HepG2 (cell line): ENCODE data around the gene RNF133. TPM values are rescaled to one million over a fixed set of nuclear protein-coding genes. Genes with fewer than 3 reads are reported as not detected.

ENCODE experiments used
- ATAC-seq: fragments of 200-7000 bp; cut with Tn5 transposase; 3 replicates; pipeline ENCODE4 v1.9.1; 2020; ENCODE audit warnings: mild to moderate bottlenecking, moderate library complexity
- BruUV-seq: library from RNA; stranded (reverse); fragments of 400-500 nt; replicated peaks from 2 replicates; lab custom pipeline; 2021; lab: Mats Ljungman, UMichigan
- CTCF ChIA-PET: fragments of 300-600 bp; formaldehyde crosslinking; extraction: SDS; loops from one replicate; lab custom pipeline; 2021; ENCODE audit warnings: low total read pairs, inconsistent platforms, low intra/inter-chr PET ratio; lab: Yijun Ruan, JAX
- POLR2A ChIA-PET: fragments of 350-600 bp; sonication (Branson Sonifier 250); formaldehyde crosslinking; loops from one replicate; lab custom pipeline; 2020; ENCODE audit warnings: antibody characterized with exemption, inconsistent platforms; lab: Yijun Ruan, JAX
- DNase-seq: peaks from one replicate; pipeline ENCODE4 v3.0.0-alpha.2; 2015; ENCODE audit warnings: low spot score
- FAIRE-seq: peaks from 3 replicates; lab custom pipeline; 2011; peaks lifted over from hg19 to GRCh38; lab: Jason Lieb, UNC
- H2AFZ ChIP-seq: one replicate; pipeline ENCODE4 v1.6.1; 2011; ENCODE audit warnings: low read length, inconsistent platforms
- H3K27ac ChIP-seq: fragments of 300-600 bp; 3 replicates; pipeline ENCODE4 v1.8.0; 2011; ENCODE audit warnings: mixed run types, mild to moderate bottlenecking, mixed read lengths, low read length, inconsistent platforms; ENCODE audit not compliant: insufficient read depth; ENCODE audit errors: extremely low read length
- H3K27me3 ChIP-seq, 2 experiments: fragments of 200-600 bp in 1 of 2; 2 replicates in 1 of 2; 3 replicates in 1 of 2; pipeline versions ENCODE4 v1.6.0 to v1.8.0; 2011; ENCODE audit warnings: low read length in 2 of 2, mild to moderate bottlenecking in 2 of 2, moderate library complexity in 2 of 2, inconsistent platforms in 1 of 2; ENCODE audit not compliant: insufficient read depth in 2 of 2, control insufficient read depth in 1 of 2
- H3K36me3 ChIP-seq, 2 experiments: fragments of 200-600 bp in 1 of 2; replicated peaks in 1 of 2; 2 replicates in 1 of 2; 3 replicates in 1 of 2; pipeline versions ENCODE4 v1.5.1 to v1.8.0; 2011; ENCODE audit warnings: low read length in 2 of 2, inconsistent platforms in 1 of 2; ENCODE audit not compliant: insufficient read depth in 2 of 2, control insufficient read depth in 1 of 2
- H3K4me1 ChIP-seq: 2 replicates; pipeline ENCODE4 v1.5.1; 2012; ENCODE audit warnings: low read length, inconsistent platforms; ENCODE audit not compliant: insufficient read depth
- H3K4me2 ChIP-seq: 2 replicates; pipeline ENCODE4 v1.6.0; 2011; ENCODE audit warnings: low read depth, low read length, inconsistent platforms
- H3K4me3 ChIP-seq, 3 experiments: fragments of 200-600 bp in 1 of 3; sonication (generic), shearing (Covaris generic) in 1 of 3; replicated peaks in 1 of 3; 2 replicates each; pipeline ENCODE4 v1.5.1; 2011 to 2016; ENCODE audit warnings: low read length in 3 of 3, inconsistent platforms in 2 of 3, low read depth in 2 of 3, mild to moderate bottlenecking in 2 of 3, control low read depth in 1 of 3, mixed read lengths in 1 of 3; ENCODE audit not compliant: insufficient read depth in 1 of 3
- H3K79me2 ChIP-seq: one replicate; pipeline ENCODE4 v1.6.1; 2011; ENCODE audit warnings: low read length, inconsistent platforms; ENCODE audit not compliant: insufficient read depth
- H3K9ac ChIP-seq: 2 replicates; pipeline ENCODE4 v1.6.0; 2011; ENCODE audit warnings: mild to moderate bottlenecking, low read depth, low read length, inconsistent platforms; ENCODE audit not compliant: insufficient read depth
- H3K9me3 ChIP-seq: 2 replicates; pipeline ENCODE4 v1.5.1; 2012; ENCODE audit warnings: mild to moderate bottlenecking, low read length
- H4K20me1 ChIP-seq: 2 replicates; pipeline ENCODE4 v1.6.0; 2011; ENCODE audit warnings: inconsistent platforms, mild to moderate bottlenecking, low read length, moderate library complexity; ENCODE audit not compliant: insufficient read depth
- ETV6 ChIP-seq: sonication (generic); formaldehyde crosslinking; conservative IDR thresholded peaks from 2 replicates; pipeline ENCODE4 v1.4.0; 2020; ENCODE audit warnings: missing genetic modification reagents
- FIP1L1 ChIP-seq: fragments of 200-400 bp; formaldehyde crosslinking; IDR thresholded peaks from 2 replicates; pipeline ENCODE4 v1.6.1; 2018; ENCODE audit warnings: low read depth, mild to moderate bottlenecking, low read length, moderate library complexity, borderline replicate concordance; ENCODE audit not compliant: insufficient read depth
- FOXK2 ChIP-seq: fragments of 450-650 bp; IDR thresholded peaks from 2 replicates; pipeline ENCODE4 v1.6.1; 2016
- HMG20A ChIP-seq: IDR thresholded peaks from 2 replicates; pipeline ENCODE4 v1.6.1; 2016; ENCODE audit warnings: borderline replicate concordance
- IKZF5 ChIP-seq: IDR thresholded peaks from 2 replicates; pipeline ENCODE4 v1.6.1; 2018; ENCODE audit warnings: missing genetic modification reagents, mild to moderate bottlenecking, missing compliant biosample characterization
- NR2F6 ChIP-seq, 2 experiments: IDR thresholded peaks; 2 replicates each; pipeline ENCODE4 v1.6.1; 2016; ENCODE audit warnings: antibody characterized with exemption in 1 of 2, mild to moderate bottlenecking in 1 of 2
- PAXIP1 ChIP-seq: sonication (generic); formaldehyde crosslinking; conservative IDR thresholded peaks from 2 replicates; pipeline ENCODE4 v1.4.0; 2020; ENCODE audit warnings: mild to moderate bottlenecking, missing genetic modification reagents, moderate library complexity
- RFXANK ChIP-seq: IDR thresholded peaks from 2 replicates; pipeline ENCODE4 v1.6.1; 2016
- ZMAT5 ChIP-seq: sonication (generic); formaldehyde crosslinking; IDR thresholded peaks from 2 replicates; pipeline ENCODE4 v1.5.0; 2020; ENCODE audit warnings: mild to moderate bottlenecking, low read depth, missing genetic modification reagents, borderline replicate concordance
- ZNF318 ChIP-seq: sonication (generic); formaldehyde crosslinking; IDR thresholded peaks from 2 replicates; pipeline ENCODE4 v1.4.0; 2020; ENCODE audit warnings: mild to moderate bottlenecking, missing genetic modification reagents
- ZNF619 ChIP-seq: sonication (generic); formaldehyde crosslinking; IDR thresholded peaks from 2 replicates; pipeline ENCODE4 v1.4.0; 2020; ENCODE audit warnings: mild to moderate bottlenecking, missing genetic modification reagents
- ZNF644 ChIP-seq: IDR thresholded peaks from 2 replicates; pipeline ENCODE4 v1.6.1; 2016; ENCODE audit warnings: low read depth
- WGBS: methylation state at CpG from one replicate; pipeline ENCODE4 v1.1.6; 2017; ENCODE audit warnings: low lambda C conversion rate; 5-methylcytosine and 5-hydroxymethylcytosine counted together
- in situ Hi-C: cut with HindIII; loops from 2 replicates; pipeline ENCODE4 v1.10.0; 2017; ENCODE audit warnings: low pct_unique_long_range_greater_than_20kb; ENCODE audit not compliant: extremely low pct_ligation_motif_present
- intact Hi-C: fragments of 100-400 bp; cut with micrococcal nuclease; formaldehyde crosslinking; loops from one replicate; pipeline ENCODE4 v1.10.0; 2022; ENCODE audit not compliant: unreplicated experiment
- polyA plus RNA-seq, 8 experiments: library from polyadenylated mRNA; depleted of rRNA in 3 of 8; stranded (reverse) in 7 of 8; unstranded in 1 of 8; fragments of >200 nt; fragmentation: Illumina TruSeq in 4 of 8; extraction: Trizol in 4 of 8; gene quantifications; 2 replicates each; pipeline versions ENCODE4 v1.2.1 to v1.2.3, GENCODE V29; 2011 to 2016; ENCODE audit warnings: low read depth in 4 of 8, missing spikeins in 1 of 8, mixed read lengths in 1 of 8; ENCODE audit not compliant: insufficient read depth in 1 of 8
- total RNA-seq, 5 experiments: library from RNA; depleted of rRNA; stranded (reverse); fragments of >200 nt; fragmentation: Illumina TruSeq; extraction: Trizol; gene quantifications; 2 replicates each; pipeline ENCODE4 v1.2.3, GENCODE V29; 2016; ENCODE audit warnings: low read depth in 1 of 5

The RNF133 gene
- total and polyA plus RNA-seq, 2 of the 13 experiments (the other 11 are each of a cell fraction or from before 2014, with no cell fraction given) = 0.13 to 1.00 TPM

GRCh38 chr7:122695816-122696215 lies 3.1 kb downstream of the RNF133 start:
- in situ Hi-C loops = no loop called here
- H3K4me2 ChIP-seq = peak overlapping the region; percentile 51
- peak; percentile 82 for FAIRE-seq
- WGBS = 20% methylated on average over 1 of the region's 1 CpG
- no peaks in the 10 kb centered on the region for H3K36me3 ChIP-seq
- ATAC-seq = peak; percentile 99
- intact Hi-C loops = loop anchor here (1.0 to 2.0 kb wide), 3 partner anchors 17 to 191 kb away; partner anchors contain the start of gene CADPS2
- H3K27me3 ChIP-seq = no peaks in the 10 kb centered on the region
- peak overlapping the region; percentile 47 for H3K9ac ChIP-seq
- no peak overlapping the region for H2AFZ ChIP-seq
- H4K20me1 ChIP-seq = no peaks in the 10 kb centered on the region
- ChIA-PET POLR2A (interaction anchor here (1.0 to 1.1 kb wide), 2 partner anchors 16 to 55 kb away, joined by 3 to 4 read pairs; no protein-coding TSS in a partner anchor), CTCF (no interaction called here)
- BruUV-seq = no TSS peak
- peak; percentile 91 for DNase-seq
- H3K9me3 ChIP-seq = no peaks in the 10 kb centered on the region
- H3K27ac ChIP-seq = peak overlapping the region; percentile 75
- peaks cover 34% of the 10 kb centered on the region for H3K4me1 ChIP-seq
- H3K4me3 ChIP-seq = no peak overlapping the region
- H3K79me2 ChIP-seq = no peaks in the 10 kb centered on the region
- TF ChIP-seq ZNF644 (peak; percentile 77), HMG20A (CRISPR knock-in tag) (peak; percentile 41; the same call in 1 of the 2 replicates), ZNF619 (no peak), ETV6 (CRISPR knock-in tag) (no peak), IKZF5 (0 out of 2 replicates have a peak, but pooled peaks have one; percentile 22), FOXK2 (no peak), ZNF318 (no peak), RFXANK (CRISPR knock-in tag) (no peak), NR2F6 (IDR thresholded peaks at IDR 0.05) (peak; percentile 73), NR2F6 (CRISPR knock-in tag; IDR thresholded peaks at IDR 0.05) (peak; percentile 75), PAXIP1 (peak; percentile 73), ZMAT5 (CRISPR knock-in tag) (no peak), FIP1L1 (no peak)
